Body of pancreas (tissue), 4 donors: ENCODE results near the gene UBTD1. TPM values are rescaled to one million over a fixed set of nuclear protein-coding genes. Genes with fewer than 3 reads are reported as not detected.
A peak's percentile ranks its signal among the peaks of the same experiment; 100 is the strongest.

Source experiments
- ATAC-seq: fragments of 150-250 bp; one replicate; pipeline ENCODE4 v1.9.1; 2016
- DNase-seq, 4 donors: peaks; one replicate each; pipeline ENCODE4 v3.0.0-alpha.2; 2019
- H3K27ac ChIP-seq, 4 donors: fragments of 200-600 bp; sonication (generic); 1 replicate in 3 of 4; 2 replicates in 1 of 4; pipeline versions ENCODE4 v1.5.1 to v1.6.1; 2016 to 2019; ENCODE audit warnings: mild to moderate bottlenecking in 1 of 4, mixed read lengths in 1 of 4, moderate library complexity in 1 of 4
- H3K27me3 ChIP-seq, 2 donors: fragments of 200-600 bp; sonication (generic); one replicate each; pipeline ENCODE4 v1.6.0; 2016; ENCODE audit warnings: mild to moderate bottlenecking in 1 of 2
- H3K36me3 ChIP-seq, 2 donors: fragments of 200-600 bp; sonication (generic); replicated peaks in 1 of 2; 2 replicates each; pipeline ENCODE4 v1.5.1; 2016; ENCODE audit warnings: low read depth in 2 of 2; ENCODE audit not compliant: insufficient read depth in 1 of 2
- H3K4me1 ChIP-seq: fragments of 200-600 bp; sonication (generic); one replicate; pipeline ENCODE4 v1.6.0; 2016
- H3K4me3 ChIP-seq, 2 donors: fragments of 200-600 bp; sonication (generic); 1 replicate in 1 of 2; 2 replicates in 1 of 2; pipeline ENCODE4 v1.5.1; 2016 to 2019
- H3K9me3 ChIP-seq, 3 donors: fragments of 200-600 bp; sonication (generic); 1 replicate in 2 of 3; 2 replicates in 1 of 3; pipeline ENCODE4 v1.5.1; 2016
- POLR2A ChIP-seq, 3 donors: fragments of 450-650 bp; IDR thresholded peaks; one replicate each; pipeline ENCODE4 v1.6.1; 2016; ENCODE audit warnings: antibody characterized with exemption in 3 of 3, mild to moderate bottlenecking in 2 of 3
- WGBS, 2 donors: methylation state at CpG; one replicate each; pipeline ENCODE4 v1.1.5; 2017; 5-methylcytosine and 5-hydroxymethylcytosine counted together
- intact Hi-C: fragments of 100-400 bp; cut with DNase I; formaldehyde crosslinking; loops from one replicate; pipeline ENCODE4 v1.15.1; 2023
- total RNA-seq, 2 donors: library from RNA; depleted of rRNA; stranded (reverse); fragments of >200 nt; gene quantifications; one replicate each; pipeline ENCODE4 v1.1.0, GENCODE V29; 2016
- TF ChIP-seq, protein P1 (sequence below), 7 experiments: fragments of 450-650 bp in 4 of 7; fragments of 200-600 bp in 3 of 7; sonication (generic) in 3 of 7; IDR thresholded peaks; one replicate each; pipeline ENCODE4 v1.5.1; 2016 to 2019; ENCODE audit warnings: antibody characterized with exemption in 7 of 7

The UBTD1 gene
- total RNA-seq, 2 donors from 2014 or later = 9.1 to 33.9 TPM

DNA sequence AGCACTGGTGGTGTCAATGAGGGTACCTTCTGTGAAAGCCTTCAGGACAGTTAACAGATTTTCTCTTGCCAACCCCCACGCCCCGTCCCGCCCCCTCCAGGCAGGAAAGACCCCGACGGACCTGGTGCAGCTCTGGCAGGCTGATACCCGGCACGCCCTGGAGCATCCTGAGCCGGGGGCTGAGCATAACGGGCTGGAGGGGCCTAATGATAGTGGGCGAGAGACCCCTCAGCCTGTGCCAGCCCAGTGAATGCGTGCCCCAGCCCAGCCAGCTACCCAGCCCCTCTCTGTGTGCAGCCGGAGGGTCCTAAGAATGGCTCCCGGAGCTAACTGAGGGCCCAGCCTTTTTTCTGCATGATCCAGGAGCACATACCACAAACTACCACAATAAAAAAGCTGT lies 84.8 kb downstream of the UBTD1 start:
- TF ChIP-seq, protein P1, sequence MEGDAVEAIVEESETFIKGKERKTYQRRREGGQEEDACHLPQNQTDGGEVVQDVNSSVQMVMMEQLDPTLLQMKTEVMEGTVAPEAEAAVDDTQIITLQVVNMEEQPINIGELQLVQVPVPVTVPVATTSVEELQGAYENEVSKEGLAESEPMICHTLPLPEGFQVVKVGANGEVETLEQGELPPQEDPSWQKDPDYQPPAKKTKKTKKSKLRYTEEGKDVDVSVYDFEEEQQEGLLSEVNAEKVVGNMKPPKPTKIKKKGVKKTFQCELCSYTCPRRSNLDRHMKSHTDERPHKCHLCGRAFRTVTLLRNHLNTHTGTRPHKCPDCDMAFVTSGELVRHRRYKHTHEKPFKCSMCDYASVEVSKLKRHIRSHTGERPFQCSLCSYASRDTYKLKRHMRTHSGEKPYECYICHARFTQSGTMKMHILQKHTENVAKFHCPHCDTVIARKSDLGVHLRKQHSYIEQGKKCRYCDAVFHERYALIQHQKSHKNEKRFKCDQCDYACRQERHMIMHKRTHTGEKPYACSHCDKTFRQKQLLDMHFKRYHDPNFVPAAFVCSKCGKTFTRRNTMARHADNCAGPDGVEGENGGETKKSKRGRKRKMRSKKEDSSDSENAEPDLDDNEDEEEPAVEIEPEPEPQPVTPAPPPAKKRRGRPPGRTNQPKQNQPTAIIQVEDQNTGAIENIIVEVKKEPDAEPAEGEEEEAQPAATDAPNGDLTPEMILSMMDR (IDR thresholded peaks at IDR 0.05) = no peak
- no peak for TF ChIP-seq POLR2A (IDR thresholded peaks at IDR 0.05)
- Histone ChIP-seq H3K9me3 (no peaks in the 10 kb centered on the region), H3K4me1 (peaks cover 23% of the 10 kb centered on the region), H3K27me3 (no peaks in the 10 kb centered on the region), H3K36me3 (no peaks in the 10 kb centered on the region), H3K27ac (peak overlapping the region in 3 of 4 donors; percentile 80 to 83 (median 82)), H3K4me3 (no peak overlapping the region)
- DNase-seq (no peak), ATAC-seq (no peak)
- intact Hi-C loops = no loop called here
- 89% methylated on average over 13 of the region's 13 CpGs; no CpG with 5 or more reads in 1 of the 2 donors for WGBS, 2 donors

DNA sequence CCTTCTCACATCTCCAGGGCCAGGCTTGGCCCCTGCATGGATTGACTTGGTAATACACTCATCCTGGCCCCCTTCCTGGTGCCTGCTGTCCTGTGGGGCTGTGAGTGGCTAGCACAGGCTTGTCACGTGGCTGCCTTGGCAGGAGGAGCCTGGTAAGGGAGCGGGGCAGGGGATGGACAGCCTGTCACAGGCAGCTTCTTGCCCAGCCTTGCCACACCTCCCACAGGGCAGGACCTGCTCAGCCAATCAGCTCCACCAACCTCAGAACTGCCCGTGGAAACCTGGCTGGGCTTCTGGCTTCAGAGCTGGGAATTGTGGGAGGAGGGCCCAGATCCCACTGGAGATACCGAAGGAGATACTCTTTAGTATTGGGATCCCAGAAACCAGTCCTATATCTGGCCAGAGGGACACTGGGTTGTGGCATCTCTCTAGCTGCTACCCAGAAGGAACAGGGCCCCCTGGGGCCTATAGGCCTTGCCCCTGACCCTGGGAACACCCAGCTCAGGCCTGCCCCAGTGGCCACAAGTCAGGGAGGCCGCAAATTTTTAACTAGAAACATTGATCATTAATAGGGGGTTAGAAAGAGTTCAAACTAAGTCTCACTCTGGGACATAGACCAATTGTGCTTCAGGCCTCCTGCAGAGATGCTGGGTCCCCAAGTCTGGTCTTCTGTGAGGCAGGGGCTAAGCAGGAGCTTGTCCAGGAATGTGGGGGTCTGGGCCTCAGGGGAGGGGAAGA lies 85.5 kb downstream of the UBTD1 start, which contains the start of gene HOGA1:
TSS of gene HOGA1 (plus strand) at position 330 of the 738 bp plus-strand sequence. CDS start at position 645, 315 bp downstream.
- H3K4me1 ChIP-seq = peaks cover 26% of the 10 kb centered on the region
- no peak within 1 kb of the TSS for H3K4me3 ChIP-seq
- TF ChIP-seq, protein P1 (IDR thresholded peaks at IDR 0.05) = no peak
- peak in 2 of 3 donors; percentile 62 to 68 for TF ChIP-seq POLR2A (IDR thresholded peaks at IDR 0.05)
- peak within 1 kb of the TSS; percentile 80 to 83 (median 82) for H3K27ac ChIP-seq
- no peaks in the 10 kb centered on the region for H3K36me3 ChIP-seq
- DNase-seq = peak; percentile 72 to 88 (median 84)
- no peaks in the 10 kb centered on the region for H3K27me3 ChIP-seq
- no peaks in the 10 kb centered on the region for H3K9me3 ChIP-seq
- WGBS, 2 donors = 41 to 42% methylated on average over 3 to 5 of the region's 5 CpGs
- intact Hi-C loops = no loop called here
- peak; percentile 88 for ATAC-seq

DNA sequence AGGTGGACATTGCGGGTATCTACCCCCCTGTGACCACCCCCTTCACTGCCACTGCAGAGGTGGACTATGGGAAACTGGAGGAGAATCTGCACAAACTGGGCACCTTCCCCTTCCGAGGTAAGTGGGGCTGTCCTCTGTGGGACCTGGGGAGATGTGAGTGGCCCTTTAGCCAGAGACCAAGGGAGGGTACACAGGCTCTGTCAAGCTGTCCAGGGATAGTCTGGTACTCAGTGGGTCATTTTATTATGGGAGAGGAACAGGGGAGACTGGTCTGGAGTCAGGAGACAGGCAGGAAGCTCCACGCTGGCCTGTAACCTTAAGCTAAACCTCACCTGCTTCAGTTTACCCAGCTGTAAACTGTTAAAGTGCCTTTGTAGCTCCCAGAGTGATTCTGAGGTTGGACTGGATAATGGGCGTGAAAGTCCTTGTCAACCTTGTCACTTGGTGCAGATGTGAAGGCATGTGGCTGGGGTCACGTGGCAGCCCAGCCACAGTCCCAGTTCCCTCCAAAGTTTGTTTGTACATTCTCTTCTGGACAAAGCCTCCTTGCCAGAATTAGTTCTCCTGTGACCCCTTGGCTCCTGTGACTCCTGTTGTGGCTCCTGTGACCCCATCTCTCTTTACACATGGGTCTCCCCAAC lies 86.2 kb downstream of the UBTD1 start:
- WGBS, 2 donors = 37 to 51% methylated on average over 3 to 5 of the region's 5 CpGs
- intact Hi-C loops = no loop called here
- ATAC-seq (peak; percentile 23), DNase-seq (no peak)
- TF ChIP-seq, protein P1 (IDR thresholded peaks at IDR 0.05) = no peak
- TF ChIP-seq POLR2A (IDR thresholded peaks at IDR 0.05) = peak in 1 of 3 donors; percentile 1
- no peak overlapping the region for H3K4me3 ChIP-seq
- peak overlapping the region; percentile 80 to 83 (median 82) for H3K27ac ChIP-seq
- no peaks in the 10 kb centered on the region for H3K9me3 ChIP-seq
- no peaks in the 10 kb centered on the region for H3K27me3 ChIP-seq
- no peaks in the 10 kb centered on the region for H3K36me3 ChIP-seq
- H3K4me1 ChIP-seq = peaks cover 33% of the 10 kb centered on the region

DNA sequence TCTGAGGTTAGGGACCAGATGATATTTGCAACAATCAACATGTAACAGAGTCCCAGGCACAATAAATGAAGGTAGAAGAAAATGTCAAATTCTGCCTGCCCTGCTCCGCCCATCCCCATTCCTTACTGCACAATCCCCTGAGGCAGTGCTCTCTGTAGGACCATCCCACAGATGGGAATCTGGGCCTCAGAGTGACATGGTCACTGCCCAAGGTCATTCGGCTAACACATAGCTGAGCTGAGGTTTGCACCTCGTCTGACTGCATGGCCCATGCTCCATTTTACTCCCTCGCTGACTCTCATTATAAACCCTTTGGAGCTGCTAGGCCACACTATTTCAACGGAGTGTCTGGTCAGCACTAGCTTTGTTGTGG lies 86.7 kb downstream of the UBTD1 start:
- peaks cover 38% of the 10 kb centered on the region for H3K4me1 ChIP-seq
- WGBS, 2 donors = 61 to 75% methylated on average over 5 of the region's 5 CpGs

More for the DNA sequence above, 86.7 kb downstream of the UBTD1 start:
- TF ChIP-seq, protein P1 (IDR thresholded peaks at IDR 0.05) = no peak
- TF ChIP-seq POLR2A (IDR thresholded peaks at IDR 0.05) = no peak
- no peaks in the 10 kb centered on the region for H3K36me3 ChIP-seq
- peak overlapping the region; percentile 80 to 83 (median 82) for H3K27ac ChIP-seq
- no peaks in the 10 kb centered on the region for H3K9me3 ChIP-seq
- no peaks in the 10 kb centered on the region for H3K27me3 ChIP-seq
- H3K4me3 ChIP-seq = no peak overlapping the region
- ATAC-seq (no peak), DNase-seq (no peak)
- intact Hi-C loops = no loop called here
